Hepatocyte (in vitro differentiated cells): Measurements from ENCODE around the gene SLAMF9.

Experiments used
- CTCF ChIP-seq: fragments of 200-600 bp; sonication (generic); IDR thresholded peaks from 2 replicates; pipeline ENCODE4 v1.5.1; 2016; ENCODE audit warnings: antibody characterized with exemption, mild to moderate bottlenecking; ENCODE audit not compliant: poor library complexity
- EZH2phosphoT487 ChIP-seq: fragments of 200-600 bp; sonication (generic); IDR thresholded peaks from one replicate; pipeline ENCODE4 v1.6.1; 2018; ENCODE audit warnings: antibody characterized with exemption, mild to moderate bottlenecking, low read depth, moderate library complexity; ENCODE audit not compliant: unreplicated experiment, severe bottlenecking

DNA sequence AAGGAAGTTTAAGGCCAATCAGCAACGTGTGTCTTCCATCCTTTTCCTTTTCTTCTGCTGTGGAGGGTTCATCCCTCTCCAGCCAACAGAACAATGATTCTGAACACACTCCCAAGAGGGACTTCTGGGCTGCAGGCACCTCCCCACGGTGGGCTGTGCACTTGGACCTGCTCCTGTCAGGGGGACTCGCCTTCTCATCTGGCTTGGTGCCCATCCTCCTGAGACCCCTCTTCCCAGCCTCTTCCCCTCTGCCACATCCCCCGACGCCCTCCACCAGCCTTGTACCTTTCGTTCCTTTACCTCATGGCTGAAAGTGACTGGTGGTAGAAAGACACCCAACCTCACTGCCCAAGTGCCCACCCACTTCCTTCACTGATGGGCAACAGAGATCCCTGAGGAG is 26.0 kb upstream of the SLAMF9 start:
- TF ChIP-seq CTCF (no peak), EZH2phosphoT487 (no peak)
